Glutamatergic neuron (in vitro differentiated cells): ENCODE measurements around the gene APP. TPM values are rescaled to one million over a fixed set of nuclear protein-coding genes. Genes with fewer than 3 reads are reported as not detected.

Experiments used
- DNase-seq: peaks from one replicate; pipeline ENCODE4 v3.0.0; 2022
- H3K27ac Mint-ChIP-seq: one replicate; pipeline ENCODE4 v1.8.0; 2020; ENCODE audit warnings: mild to moderate bottlenecking, mixed read lengths, inconsistent platforms; ENCODE audit not compliant: unreplicated experiment
- H3K27me3 Mint-ChIP-seq: one replicate; pipeline ENCODE4 v1.8.0; 2020; ENCODE audit warnings: mild to moderate bottlenecking, moderate library complexity, mixed read lengths, inconsistent platforms; ENCODE audit not compliant: unreplicated experiment
- H3K36me3 Mint-ChIP-seq: one replicate; pipeline ENCODE4 v1.8.0; 2020; ENCODE audit warnings: mild to moderate bottlenecking, mixed read lengths, inconsistent platforms; ENCODE audit not compliant: unreplicated experiment
- H3K4me1 Mint-ChIP-seq: one replicate; pipeline ENCODE4 v1.8.0; 2020; ENCODE audit warnings: mild to moderate bottlenecking, low read depth, mixed read lengths, inconsistent platforms; ENCODE audit not compliant: unreplicated experiment
- H3K4me3 Mint-ChIP-seq: one replicate; pipeline ENCODE4 v1.8.0; 2020; ENCODE audit warnings: mild to moderate bottlenecking, mixed read lengths, inconsistent platforms; ENCODE audit not compliant: unreplicated experiment
- H3K9me3 Mint-ChIP-seq: one replicate; pipeline ENCODE4 v1.8.0; 2020; ENCODE audit warnings: mild to moderate bottlenecking, moderate library complexity, mixed read lengths, inconsistent platforms; ENCODE audit not compliant: unreplicated experiment
- CTCF ChIP-seq: fragments of 200-600 bp; sonication (generic); IDR thresholded peaks from one replicate; pipeline ENCODE4 v1.5.0; 2021; ENCODE audit not compliant: partially characterized antibody, unreplicated experiment
- total RNA-seq: library from RNA; stranded (reverse); fragmentation: NEBNext Ultra II Directional; extraction: Animal tissue kit (Norgen Biotek cat#: 25700); gene quantifications from one replicate; pipeline ENCODE4 v1.2.1, GENCODE V29; 2021; ENCODE audit not compliant: unreplicated experiment

The APP gene
- total RNA-seq, 1 donor from 2014 or later: 735 TPM

- H3K4me3 Mint-ChIP-seq: no peak overlapping the region
- peaks cover 46% of the 10 kb centered on the region for H3K4me1 Mint-ChIP-seq
- H3K27ac Mint-ChIP-seq: no peak overlapping the region
- no peak for TF ChIP-seq CTCF
- H3K36me3 Mint-ChIP-seq: peaks cover 4% of the 10 kb centered on the region
- H3K9me3 Mint-ChIP-seq: peaks cover 18% of the 10 kb centered on the region
- peaks cover 16% of the 10 kb centered on the region for H3K27me3 Mint-ChIP-seq
- no peak for DNase-seq
Measured at GRCh38 chr21:26110715-26111114, 59.9 kb downstream of the APP start.

- H3K4me1 Mint-ChIP-seq: peaks cover 23% of the 10 kb centered on the region
- peak overlapping the region; percentile 41 for H3K27ac Mint-ChIP-seq
- peaks cover 14% of the 10 kb centered on the region for H3K36me3 Mint-ChIP-seq
Measured at GRCh38 chr21:26107429-26107828, 63.1 kb downstream of the APP start.

GRCh38 chr21:26106562-26106961, 64.0 kb downstream of the APP start:
- no peak overlapping the region for H3K27ac Mint-ChIP-seq
- peaks cover 13% of the 10 kb centered on the region for H3K27me3 Mint-ChIP-seq
- no peak for TF ChIP-seq CTCF
- no peak for DNase-seq
- peaks cover 9% of the 10 kb centered on the region for H3K9me3 Mint-ChIP-seq
- H3K4me3 Mint-ChIP-seq: no peak overlapping the region
- peaks cover 23% of the 10 kb centered on the region for H3K4me1 Mint-ChIP-seq
- peaks cover 14% of the 10 kb centered on the region for H3K36me3 Mint-ChIP-seq

More at GRCh38 chr21:26107429-26107828, 63.1 kb downstream of the APP start:
- no peak for DNase-seq
- no peak for TF ChIP-seq CTCF
- Mint-ChIP-seq H3K9me3 (peaks cover 9% of the 10 kb centered on the region), H3K4me3 (peak overlapping the region; percentile 14), H3K27me3 (peaks cover 13% of the 10 kb centered on the region)

- peaks cover 14% of the 10 kb centered on the region for H3K36me3 Mint-ChIP-seq
- no peak overlapping the region for H3K27ac Mint-ChIP-seq
Measured at GRCh38 chr21:26105819-26106218, 64.8 kb downstream of the APP start.

DNA sequence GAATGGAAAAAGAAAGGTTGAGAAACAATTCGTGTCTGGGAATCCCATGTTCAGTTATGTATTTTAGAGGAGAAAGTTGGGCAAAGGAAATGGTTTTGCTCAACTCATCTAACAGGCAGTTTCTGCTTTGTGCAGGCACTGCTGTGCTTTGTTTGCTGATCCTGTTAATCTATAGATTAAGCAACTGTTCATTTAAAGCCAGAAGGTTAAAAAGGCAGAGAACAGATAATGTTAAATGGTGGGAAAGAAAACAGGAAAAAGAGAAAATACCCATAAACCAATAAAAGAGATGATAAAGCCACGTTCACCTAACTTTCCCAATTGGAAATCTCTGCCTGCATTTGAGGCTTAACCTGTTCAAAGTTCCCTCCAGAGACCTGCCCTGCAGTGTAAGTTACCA, 70.0 kb downstream of the APP start:
- peaks cover under 1% of the 10 kb centered on the region for H3K27me3 Mint-ChIP-seq
- H3K27ac Mint-ChIP-seq: peak overlapping the region; percentile 74
- peaks cover 6% of the 10 kb centered on the region for H3K9me3 Mint-ChIP-seq
- H3K4me3 Mint-ChIP-seq: no peak overlapping the region
- no peak for DNase-seq
- H3K4me1 Mint-ChIP-seq: peaks cover 35% of the 10 kb centered on the region
- no peak for TF ChIP-seq CTCF
- H3K36me3 Mint-ChIP-seq: peaks cover 11% of the 10 kb centered on the region

More at GRCh38 chr21:26105819-26106218, 64.8 kb downstream of the APP start:
- peaks cover 24% of the 10 kb centered on the region for H3K4me1 Mint-ChIP-seq
- TF ChIP-seq CTCF: no peak
- DNase-seq: no peak
- peaks cover 9% of the 10 kb centered on the region for H3K9me3 Mint-ChIP-seq
- H3K27me3 Mint-ChIP-seq: peaks cover 13% of the 10 kb centered on the region
- no peak overlapping the region for H3K4me3 Mint-ChIP-seq
